ENCODE data around the gene DLX6.

DNA sequence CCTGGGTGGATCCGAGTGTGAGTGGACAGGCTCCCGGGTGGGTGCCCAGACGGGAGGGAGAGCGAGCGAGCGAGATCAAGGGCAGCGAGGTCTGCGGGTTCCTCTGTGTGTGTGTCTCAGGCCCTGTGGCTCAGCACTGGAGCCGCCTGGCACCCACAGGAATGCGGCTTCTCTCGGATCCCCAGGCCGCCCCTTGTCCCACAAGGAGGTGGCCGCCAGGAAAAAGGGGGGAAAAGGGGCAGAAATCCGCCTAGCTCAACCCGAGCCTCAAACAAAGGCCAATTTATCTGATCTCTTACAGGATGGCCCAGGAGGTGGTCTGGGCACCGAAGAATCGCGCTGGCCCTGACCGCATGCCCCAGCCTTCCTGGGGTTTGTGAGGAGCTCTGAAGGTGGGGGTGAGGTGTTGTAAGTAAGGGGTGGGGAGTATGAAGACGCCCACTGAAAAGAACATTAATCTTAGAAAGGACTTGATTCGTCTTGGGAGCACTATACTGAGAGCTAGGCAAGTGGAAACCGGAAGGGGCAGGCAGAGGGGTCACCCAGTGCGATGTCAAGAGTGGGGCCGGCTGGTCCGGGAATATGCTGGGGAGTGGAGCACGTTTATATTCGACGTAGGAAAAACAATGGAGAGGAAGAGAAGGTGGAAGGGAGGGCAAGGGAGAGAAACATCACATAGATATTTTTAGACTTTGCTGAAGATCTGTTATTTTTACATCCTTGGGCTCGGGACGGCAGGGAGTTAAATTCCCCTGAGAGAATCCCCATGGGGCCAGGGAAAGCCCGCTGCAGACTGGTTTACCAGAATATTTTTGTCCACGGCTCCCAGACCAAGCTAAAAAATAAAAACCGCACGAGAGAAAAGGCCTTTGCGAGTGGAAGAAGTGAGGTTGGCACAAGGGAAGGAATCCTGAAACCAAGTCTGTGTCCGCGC lies 12.1 kb downstream of the DLX6 start:
- TF ChIP-seq, protein P1, sequence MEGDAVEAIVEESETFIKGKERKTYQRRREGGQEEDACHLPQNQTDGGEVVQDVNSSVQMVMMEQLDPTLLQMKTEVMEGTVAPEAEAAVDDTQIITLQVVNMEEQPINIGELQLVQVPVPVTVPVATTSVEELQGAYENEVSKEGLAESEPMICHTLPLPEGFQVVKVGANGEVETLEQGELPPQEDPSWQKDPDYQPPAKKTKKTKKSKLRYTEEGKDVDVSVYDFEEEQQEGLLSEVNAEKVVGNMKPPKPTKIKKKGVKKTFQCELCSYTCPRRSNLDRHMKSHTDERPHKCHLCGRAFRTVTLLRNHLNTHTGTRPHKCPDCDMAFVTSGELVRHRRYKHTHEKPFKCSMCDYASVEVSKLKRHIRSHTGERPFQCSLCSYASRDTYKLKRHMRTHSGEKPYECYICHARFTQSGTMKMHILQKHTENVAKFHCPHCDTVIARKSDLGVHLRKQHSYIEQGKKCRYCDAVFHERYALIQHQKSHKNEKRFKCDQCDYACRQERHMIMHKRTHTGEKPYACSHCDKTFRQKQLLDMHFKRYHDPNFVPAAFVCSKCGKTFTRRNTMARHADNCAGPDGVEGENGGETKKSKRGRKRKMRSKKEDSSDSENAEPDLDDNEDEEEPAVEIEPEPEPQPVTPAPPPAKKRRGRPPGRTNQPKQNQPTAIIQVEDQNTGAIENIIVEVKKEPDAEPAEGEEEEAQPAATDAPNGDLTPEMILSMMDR (IDR thresholded peaks at IDR 0.05) = no peak
- no peak for TF ChIP-seq POLR2A (IDR thresholded peaks at IDR 0.05)
